Effector memory CD8-positive, alpha-beta T cell (primary cell): ENCODE measurements around the gene UNC13B.
"Not testable (repeated sequence)": the region's sequence is repeated elsewhere in the genome, so short reads cannot be mapped to it uniquely, and the experiment has no call there.

Source experiments
- ATAC-seq: fragments of 150-1000 bp; cut with Tn5 transposase; replicated peaks from 2 replicates; pipeline ENCODE4 v1.10.0; 2021; ENCODE audit warnings: mild to moderate bottlenecking, moderate library complexity
- DNase-seq, 3 experiments: peaks; one replicate each; pipeline ENCODE4 v3.0.0; 2021
- H3K27ac Mint-ChIP-seq, 2 donors: one replicate each; pipeline ENCODE4 v1.8.0; 2022; ENCODE audit warnings: mild to moderate bottlenecking in 2 of 2, mixed read lengths in 2 of 2, moderate library complexity in 2 of 2
- H3K27me3 Mint-ChIP-seq, 2 donors: one replicate each; pipeline ENCODE4 v1.8.0; 2022; ENCODE audit warnings: mixed read lengths in 2 of 2
- H3K36me3 Mint-ChIP-seq: one replicate; pipeline ENCODE4 v1.8.0; 2022; ENCODE audit warnings: mild to moderate bottlenecking, moderate library complexity, mixed read lengths; ENCODE audit not compliant: insufficient read depth
- H3K4me1 Mint-ChIP-seq, 2 donors: one replicate each; pipeline ENCODE4 v1.8.0; 2022; ENCODE audit warnings: low read depth in 2 of 2, mixed read lengths in 2 of 2
- H3K4me3 Mint-ChIP-seq, 2 donors: one replicate each; pipeline ENCODE4 v1.8.0; 2022; ENCODE audit warnings: mild to moderate bottlenecking in 2 of 2, mixed read lengths in 2 of 2, moderate library complexity in 2 of 2
- H3K9me3 Mint-ChIP-seq, 2 donors: one replicate each; pipeline ENCODE4 v1.8.0; 2022; ENCODE audit warnings: mixed read lengths in 2 of 2

The UNC13B gene

GRCh38 chr9:35211854-35212253, 50.0 kb downstream of the UNC13B start:
- no peak overlapping the region for H3K27ac Mint-ChIP-seq
- H3K4me3 Mint-ChIP-seq: no peak overlapping the region
- H3K27me3 Mint-ChIP-seq: peaks cover 0 to 17% of the 10 kb centered on the region in 2 donors
- H3K36me3 Mint-ChIP-seq: no peaks in the 10 kb centered on the region
- H3K4me1 Mint-ChIP-seq: no peaks in the 10 kb centered on the region
- no peaks in the 10 kb centered on the region for H3K9me3 Mint-ChIP-seq
- no peak for ATAC-seq
- DNase-seq: no peak

GRCh38 chr9:35220659-35221338, 59.0 kb downstream of the UNC13B start:
- ATAC-seq (no peak), DNase-seq (no peak)
- Mint-ChIP-seq H3K27ac (no peak overlapping the region), H3K4me1 (no peaks in the 10 kb centered on the region), H3K36me3 (no peaks in the 10 kb centered on the region), H3K9me3 (no peaks in the 10 kb centered on the region), H3K4me3 (no peak overlapping the region), H3K27me3 (peaks cover 28 to 33% of the 10 kb centered on the region in 2 donors)

GRCh38 chr9:35225677-35226076, 63.9 kb downstream of the UNC13B start:
- Mint-ChIP-seq H3K9me3 (no peaks in the 10 kb centered on the region), H3K4me3 (no peak overlapping the region), H3K27me3 (peaks cover 37 to 50% of the 10 kb centered on the region in 2 donors), H3K27ac (no peak overlapping the region), H3K36me3 (no peaks in the 10 kb centered on the region), H3K4me1 (no peaks in the 10 kb centered on the region)
- DNase-seq (no peak), ATAC-seq (no peak)

GRCh38 chr9:35226651-35227050, 64.8 kb downstream of the UNC13B start:
- Mint-ChIP-seq H3K9me3 (no peaks in the 10 kb centered on the region), H3K4me3 (no peak overlapping the region)
- ATAC-seq: no peak

GRCh38 chr9:35227284-35227683, 65.5 kb downstream of the UNC13B start:
- no peak overlapping the region for H3K27ac Mint-ChIP-seq
- no peaks in the 10 kb centered on the region for H3K4me1 Mint-ChIP-seq
- DNase-seq (no peak), ATAC-seq (no peak)
- no peak overlapping the region for H3K4me3 Mint-ChIP-seq
- H3K27me3 Mint-ChIP-seq: peaks cover 33 to 50% of the 10 kb centered on the region in 2 donors
- H3K9me3 Mint-ChIP-seq: no peaks in the 10 kb centered on the region
- no peaks in the 10 kb centered on the region for H3K36me3 Mint-ChIP-seq

More at GRCh38 chr9:35226651-35227050, 64.8 kb downstream of the UNC13B start:
- no peak overlapping the region for H3K27ac Mint-ChIP-seq
- peaks cover 35 to 50% of the 10 kb centered on the region in 2 donors for H3K27me3 Mint-ChIP-seq
- no peak for DNase-seq
- H3K36me3 Mint-ChIP-seq: no peaks in the 10 kb centered on the region
- no peaks in the 10 kb centered on the region for H3K4me1 Mint-ChIP-seq

GRCh38 chr9:35229066-35229778, 67.4 kb downstream of the UNC13B start:
- DNase-seq: no peak
- Mint-ChIP-seq H3K9me3 (no peaks in the 10 kb centered on the region), H3K4me3 (no peak overlapping the region), H3K4me1 (no peaks in the 10 kb centered on the region), H3K27me3 (peaks cover 33 to 40% of the 10 kb centered on the region in 2 donors), H3K36me3 (no peaks in the 10 kb centered on the region), H3K27ac (no peak overlapping the region)
- ATAC-seq: no peak

- no peak overlapping the region for H3K4me3 Mint-ChIP-seq
- peaks cover 27 to 43% of the 10 kb centered on the region in 2 donors for H3K27me3 Mint-ChIP-seq
- H3K4me1 Mint-ChIP-seq: no peaks in the 10 kb centered on the region
- H3K36me3 Mint-ChIP-seq: no peaks in the 10 kb centered on the region
- ATAC-seq (no peak), DNase-seq (no peak)
- H3K27ac Mint-ChIP-seq: no peak overlapping the region
- no peaks in the 10 kb centered on the region for H3K9me3 Mint-ChIP-seq
These were observed 68.0 kb downstream of the UNC13B start for GRCh38 chr9:35229779-35230143.

- peaks cover 9 to 47% of the 10 kb centered on the region in 2 donors for H3K27me3 Mint-ChIP-seq
- no peak for ATAC-seq
- DNase-seq: no peak
- no peak overlapping the region for H3K4me3 Mint-ChIP-seq
- H3K4me1 Mint-ChIP-seq: no peaks in the 10 kb centered on the region
- no peaks in the 10 kb centered on the region for H3K9me3 Mint-ChIP-seq
- no peak overlapping the region for H3K27ac Mint-ChIP-seq
- H3K36me3 Mint-ChIP-seq: no peaks in the 10 kb centered on the region
These were observed 71.2 kb downstream of the UNC13B start for GRCh38 chr9:35232867-35233544.

GRCh38 chr9:35236692-35237091, 74.9 kb downstream of the UNC13B start:
- Mint-ChIP-seq H3K36me3 (no peaks in the 10 kb centered on the region), H3K27ac (no peak overlapping the region), H3K4me3 (no peak overlapping the region), H3K27me3 (peaks cover 19 to 48% of the 10 kb centered on the region in 2 donors), H3K9me3 (peaks cover 0 to 6% of the 10 kb centered on the region in 2 donors), H3K4me1 (no peaks in the 10 kb centered on the region)
- ATAC-seq (no peak), DNase-seq (no peak)

GRCh38 chr9:35237311-35237710, 75.5 kb downstream of the UNC13B start:
- ATAC-seq (no peak), DNase-seq (no peak)
- no peaks in the 10 kb centered on the region for H3K4me1 Mint-ChIP-seq
- H3K27ac Mint-ChIP-seq: no peak overlapping the region
- peaks cover 19 to 48% of the 10 kb centered on the region in 2 donors for H3K27me3 Mint-ChIP-seq
- H3K4me3 Mint-ChIP-seq: no peak overlapping the region
- peaks cover 0 to 6% of the 10 kb centered on the region in 2 donors for H3K9me3 Mint-ChIP-seq
- H3K36me3 Mint-ChIP-seq: no peaks in the 10 kb centered on the region

GRCh38 chr9:35245945-35246344, 84.1 kb downstream of the UNC13B start:
- not testable (repeated sequence) for H3K4me3 Mint-ChIP-seq, H3K9me3 Mint-ChIP-seq, H3K4me1 Mint-ChIP-seq, H3K36me3 Mint-ChIP-seq, DNase-seq, ATAC-seq, H3K27ac Mint-ChIP-seq
- H3K27me3 Mint-ChIP-seq: peaks cover 45 to 56% of the 10 kb centered on the region in 2 donors

- Mint-ChIP-seq H3K9me3 (no peaks in the 10 kb centered on the region), H3K36me3 (no peaks in the 10 kb centered on the region), H3K27ac (no peak overlapping the region), H3K27me3 (peaks cover 25 to 35% of the 10 kb centered on the region in 2 donors), H3K4me3 (no peak overlapping the region), H3K4me1 (no peaks in the 10 kb centered on the region)
- no peak for DNase-seq
- no peak for ATAC-seq
These were observed 91.3 kb downstream of the UNC13B start for GRCh38 chr9:35253075-35253474.

- no peak overlapping the region for H3K27ac Mint-ChIP-seq
- H3K36me3 Mint-ChIP-seq: no peaks in the 10 kb centered on the region
- ATAC-seq (no peak), DNase-seq (no peak)
- H3K4me1 Mint-ChIP-seq: no peaks in the 10 kb centered on the region
- H3K9me3 Mint-ChIP-seq: no peaks in the 10 kb centered on the region
- no peak overlapping the region for H3K4me3 Mint-ChIP-seq
- peaks cover 14 to 23% of the 10 kb centered on the region in 2 donors for H3K27me3 Mint-ChIP-seq
These were observed 92.4 kb downstream of the UNC13B start for GRCh38 chr9:35254237-35254636.
